ENCODE measurements around the gene CD38. TPM values are rescaled to one million over a fixed set of nuclear protein-coding genes. Genes with fewer than 3 reads are reported as not detected.
"Not testable (repeated sequence)": the region's sequence is repeated elsewhere in the genome, so short reads cannot be mapped to it uniquely, and the experiment has no call there.

The CD38 gene
- 0.28 TPM for polyA plus RNA-seq (2012; ENCODE audit: insufficient read depth, insufficient read length, low read depth)

DNA sequence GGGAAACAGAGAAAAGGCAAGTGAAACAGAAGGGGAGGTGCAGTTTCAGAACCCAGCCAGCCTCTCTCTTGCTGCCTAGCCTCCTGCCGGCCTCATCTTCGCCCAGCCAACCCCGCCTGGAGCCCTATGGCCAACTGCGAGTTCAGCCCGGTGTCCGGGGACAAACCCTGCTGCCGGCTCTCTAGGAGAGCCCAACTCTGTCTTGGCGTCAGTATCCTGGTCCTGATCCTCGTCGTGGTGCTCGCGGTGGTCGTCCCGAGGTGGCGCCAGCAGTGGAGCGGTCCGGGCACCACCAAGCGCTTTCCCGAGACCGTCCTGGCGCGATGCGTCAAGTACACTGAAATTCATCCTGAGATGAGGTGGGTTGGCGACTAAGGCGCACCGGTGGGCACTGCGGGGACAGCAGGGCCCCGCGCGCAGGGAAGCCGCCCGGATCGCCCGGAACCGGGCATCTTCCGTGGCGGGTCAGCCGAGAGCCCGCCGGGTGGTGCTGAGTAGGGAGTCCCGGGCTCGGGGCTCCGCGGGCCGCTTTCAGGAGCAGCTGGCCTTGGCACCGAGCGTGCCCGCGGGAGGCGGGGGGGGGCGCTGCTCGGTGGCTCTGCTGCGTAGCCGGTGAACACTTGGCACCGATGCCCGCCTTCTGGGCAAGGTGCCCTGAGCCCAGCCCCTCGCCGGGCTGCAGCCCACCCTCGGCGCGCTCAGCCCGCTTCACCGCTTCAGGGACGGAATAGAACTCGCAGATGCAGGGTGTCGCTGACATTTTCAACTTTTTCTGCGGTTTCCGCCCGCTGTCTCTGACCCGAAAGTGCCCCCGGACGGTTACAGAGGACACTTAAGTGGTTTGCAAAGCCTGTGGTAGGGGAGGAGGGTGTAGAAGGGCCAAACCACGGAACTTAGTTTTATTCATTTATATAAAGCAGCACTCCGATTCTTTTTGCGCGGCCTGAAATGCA lies at the start of gene CD38:
Gene CD38 (plus strand): TSS at position 40 of the 953 bp plus-strand sequence. CDS start 87 bp downstream, at position 127.
- H3K4me1 ChIP-seq: no peaks in the 10 kb centered on the region
- no peaks in the 10 kb centered on the region for H3K36me3 ChIP-seq
- TF ChIP-seq, protein P1, sequence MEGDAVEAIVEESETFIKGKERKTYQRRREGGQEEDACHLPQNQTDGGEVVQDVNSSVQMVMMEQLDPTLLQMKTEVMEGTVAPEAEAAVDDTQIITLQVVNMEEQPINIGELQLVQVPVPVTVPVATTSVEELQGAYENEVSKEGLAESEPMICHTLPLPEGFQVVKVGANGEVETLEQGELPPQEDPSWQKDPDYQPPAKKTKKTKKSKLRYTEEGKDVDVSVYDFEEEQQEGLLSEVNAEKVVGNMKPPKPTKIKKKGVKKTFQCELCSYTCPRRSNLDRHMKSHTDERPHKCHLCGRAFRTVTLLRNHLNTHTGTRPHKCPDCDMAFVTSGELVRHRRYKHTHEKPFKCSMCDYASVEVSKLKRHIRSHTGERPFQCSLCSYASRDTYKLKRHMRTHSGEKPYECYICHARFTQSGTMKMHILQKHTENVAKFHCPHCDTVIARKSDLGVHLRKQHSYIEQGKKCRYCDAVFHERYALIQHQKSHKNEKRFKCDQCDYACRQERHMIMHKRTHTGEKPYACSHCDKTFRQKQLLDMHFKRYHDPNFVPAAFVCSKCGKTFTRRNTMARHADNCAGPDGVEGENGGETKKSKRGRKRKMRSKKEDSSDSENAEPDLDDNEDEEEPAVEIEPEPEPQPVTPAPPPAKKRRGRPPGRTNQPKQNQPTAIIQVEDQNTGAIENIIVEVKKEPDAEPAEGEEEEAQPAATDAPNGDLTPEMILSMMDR (IDR thresholded peaks at IDR 0.05; ENCODE audit: low read depth, low read length): no peak
- peak within 1 kb of the TSS; percentile 33 for H3K4me3 ChIP-seq (ENCODE audit: low read depth, low read length)
- no peaks in the 10 kb centered on the region; the same call in 1 of the 2 replicates for H3K9me3 ChIP-seq
- DNase-seq: no peak
- peaks cover 55% of the 10 kb centered on the region for H3K27me3 ChIP-seq

DNA sequence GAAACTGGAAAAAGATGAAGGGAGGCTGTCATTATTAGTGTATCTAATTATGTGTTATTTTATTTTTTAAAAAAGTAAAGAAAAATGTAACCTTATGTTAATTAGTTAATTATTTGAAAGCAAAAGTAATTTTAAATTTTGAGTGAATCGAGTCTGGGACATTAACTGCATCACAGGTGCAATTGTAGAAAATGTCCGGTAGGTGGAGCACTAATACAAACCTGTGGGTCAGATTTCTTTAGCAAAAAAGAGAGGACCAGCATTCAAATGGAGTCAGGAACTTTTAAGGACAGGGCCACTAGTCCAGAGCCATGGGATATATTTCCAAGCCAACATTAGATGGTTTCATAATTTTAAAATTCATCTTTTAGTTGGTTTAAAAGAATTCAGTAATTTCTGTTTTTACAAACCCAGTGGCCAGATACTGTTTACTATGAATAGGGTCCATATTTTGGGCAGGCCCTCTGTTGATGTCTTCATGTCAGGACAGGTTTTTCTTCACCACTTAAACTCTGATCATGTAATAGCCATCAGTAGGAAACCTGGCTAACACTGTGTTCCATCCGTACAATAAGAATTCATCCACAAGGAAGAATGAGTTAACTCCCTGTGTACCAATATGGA lies 48.1 kb upstream of the CD38 start:
- DNase-seq: no peak

DNA sequence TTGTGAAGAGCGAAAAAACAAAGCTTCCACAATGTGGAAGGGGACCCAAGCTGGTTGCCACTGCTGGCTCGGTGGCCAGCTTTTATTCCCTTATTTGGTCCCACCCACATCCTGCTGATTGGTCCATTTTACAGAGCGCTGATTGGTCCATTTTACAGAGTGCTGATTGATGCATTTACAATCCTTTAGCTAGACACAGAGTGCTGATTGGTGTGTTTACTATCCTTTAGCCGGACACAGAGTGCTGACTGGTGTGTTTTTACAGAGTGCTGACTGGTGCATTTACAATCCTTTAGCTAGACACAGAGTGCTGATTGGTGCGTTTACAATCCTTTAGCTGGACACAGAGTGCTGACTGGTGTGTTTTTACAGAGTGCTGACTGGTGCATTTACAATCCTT lies 45.1 kb upstream of the CD38 start:
- H3K27me3 ChIP-seq; H3K4me3 ChIP-seq (ENCODE audit: low read depth, low read length); DNase-seq; H3K9me3 ChIP-seq; H3K36me3 ChIP-seq; H3K4me1 ChIP-seq: not testable (repeated sequence)

More for the DNA sequence above, 48.1 kb upstream of the CD38 start:
- no peak overlapping the region for H3K4me3 ChIP-seq (ENCODE audit: low read depth, low read length)
- no peaks in the 10 kb centered on the region for H3K4me1 ChIP-seq
- TF ChIP-seq, protein P1 (IDR thresholded peaks at IDR 0.05; ENCODE audit: low read depth, low read length): peak; percentile 87
- no peaks in the 10 kb centered on the region for H3K27me3 ChIP-seq
- no peaks in the 10 kb centered on the region for H3K36me3 ChIP-seq
- H3K9me3 ChIP-seq: no peaks in the 10 kb centered on the region; the same call in 1 of the 2 replicates

DNA sequence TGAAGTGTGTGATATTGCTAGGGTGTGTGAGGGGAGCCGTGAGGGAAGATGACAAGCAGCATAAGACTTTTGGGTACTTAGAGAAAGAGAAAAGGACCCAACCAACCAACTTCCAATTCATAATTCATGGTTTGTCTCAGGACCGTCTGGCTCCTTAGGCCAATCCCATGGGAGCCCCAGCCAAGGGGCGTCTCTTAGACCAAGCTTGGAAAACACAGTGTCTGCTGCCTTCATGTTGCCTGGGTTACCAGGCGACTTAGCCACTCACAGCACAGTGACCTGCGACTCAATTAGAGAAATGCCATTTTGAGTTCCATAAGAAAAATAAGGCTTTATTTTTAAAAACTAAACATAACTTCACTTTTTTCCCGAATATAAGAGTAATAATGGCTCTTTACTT lies 42.6 kb upstream of the CD38 start:
- Histone ChIP-seq H3K36me3 (no peaks in the 10 kb centered on the region), H3K27me3 (no peaks in the 10 kb centered on the region), H3K9me3 (no peaks in the 10 kb centered on the region; the same call in 1 of the 2 replicates), H3K4me3 (ENCODE audit: low read depth, low read length) (no peak overlapping the region), H3K4me1 (no peaks in the 10 kb centered on the region)
- TF ChIP-seq, protein P1 (IDR thresholded peaks at IDR 0.05; ENCODE audit: low read depth, low read length): no peak
- no peak for DNase-seq

DNA sequence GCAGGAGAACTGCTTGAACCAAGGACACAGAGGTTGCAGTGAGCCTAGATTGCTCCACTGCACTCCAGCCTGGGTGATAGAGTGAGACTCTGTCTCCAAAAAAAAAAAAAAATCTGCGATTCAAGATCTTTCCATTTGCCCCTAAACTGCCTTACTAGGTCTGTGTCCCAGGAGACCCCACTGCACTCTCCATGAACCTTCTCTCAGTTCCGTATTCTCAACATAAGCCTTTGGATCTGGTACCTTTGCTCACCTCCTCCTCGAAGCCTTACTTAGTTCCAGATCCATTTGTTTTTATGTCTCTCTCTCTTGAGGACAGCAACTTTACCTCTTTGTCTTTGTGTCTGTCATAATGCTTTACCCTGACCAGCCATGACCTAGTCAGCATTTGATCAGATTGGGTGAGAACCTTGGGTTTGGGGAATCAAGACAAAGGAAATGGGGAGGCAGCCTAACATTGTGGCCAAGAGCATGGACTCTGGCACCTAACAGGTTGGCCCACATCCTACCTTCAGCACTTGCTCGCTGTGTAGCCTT lies 41.5 kb upstream of the CD38 start:
- Histone ChIP-seq H3K9me3 (no peaks in the 10 kb centered on the region; the same call in 1 of the 2 replicates), H3K4me3 (ENCODE audit: low read depth, low read length) (no peak overlapping the region), H3K27me3 (no peaks in the 10 kb centered on the region), H3K4me1 (no peaks in the 10 kb centered on the region), H3K36me3 (no peaks in the 10 kb centered on the region)
- no peak for DNase-seq
- TF ChIP-seq, protein P1 (IDR thresholded peaks at IDR 0.05; ENCODE audit: low read depth, low read length): no peak

DNA sequence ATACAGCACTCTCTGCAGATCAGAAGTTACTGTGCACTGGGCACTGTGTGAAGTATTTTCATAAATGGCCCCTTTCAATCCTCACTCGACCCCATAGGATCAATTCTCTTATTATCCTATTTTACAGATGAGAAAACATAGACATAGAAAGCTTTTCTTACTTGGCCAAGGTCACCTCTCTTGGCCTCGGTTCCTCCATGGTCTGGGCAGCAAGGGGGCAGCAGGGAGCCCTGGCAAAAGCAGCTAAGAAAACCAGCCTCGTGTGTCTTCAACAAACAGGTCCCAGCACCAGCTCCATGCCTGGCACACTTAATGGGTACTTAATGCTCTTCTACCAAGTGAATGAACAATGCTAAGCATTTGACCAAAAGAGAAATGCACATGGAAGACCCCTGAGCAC lies 40.9 kb upstream of the CD38 start:
- no peak overlapping the region for H3K4me3 ChIP-seq (ENCODE audit: low read depth, low read length)
- no peaks in the 10 kb centered on the region for H3K4me1 ChIP-seq
- no peaks in the 10 kb centered on the region for H3K27me3 ChIP-seq
- DNase-seq: no peak
- H3K36me3 ChIP-seq: no peaks in the 10 kb centered on the region
- TF ChIP-seq, protein P1 (IDR thresholded peaks at IDR 0.05; ENCODE audit: low read depth, low read length): peak; percentile 22; the same call in 1 of the 2 replicates
- H3K9me3 ChIP-seq: no peaks in the 10 kb centered on the region; the same call in 1 of the 2 replicates

Data from BE2C (cell line).